ENCODE results near the gene SYT1.
"Not testable (repeated sequence)": the region's sequence is repeated elsewhere in the genome, so short reads cannot be mapped to it uniquely, and the experiment has no call there.

Gene SYT1

DNA sequence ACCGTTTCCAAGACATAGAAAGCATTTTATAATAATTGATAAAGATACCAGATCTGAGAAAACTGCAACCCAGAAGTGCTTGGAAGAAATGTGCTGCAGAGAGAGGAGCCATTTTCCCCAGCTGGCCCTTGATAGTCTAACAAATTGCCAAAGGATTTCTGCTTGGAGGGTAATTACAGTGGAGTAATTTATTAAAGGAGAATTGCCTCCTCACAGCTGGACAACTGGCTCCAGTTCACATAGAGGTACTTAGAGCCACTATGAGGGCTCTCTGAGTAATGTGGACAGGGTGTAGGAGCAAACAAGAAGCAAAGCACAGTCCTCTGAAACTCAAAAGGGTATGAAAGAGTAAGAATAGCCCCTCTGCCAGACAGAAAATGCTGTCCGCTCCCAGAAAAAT is 335.6 kb downstream of the SYT1 start:
- no peak overlapping the region for H3K27ac ChIP-seq (replicated peaks)
- no peak overlapping the region for H3K4me3 ChIP-seq (replicated peaks; ENCODE audit: insufficient read depth, low read length)
- H3K27me3 ChIP-seq (ENCODE audit: insufficient read depth, poor library complexity, severe bottlenecking): no peaks in the 10 kb centered on the region
- DNase-seq (ENCODE audit: low read depth in 1 of 2, low spot score in 1 of 2): no peak
- TF ChIP-seq, protein P1, sequence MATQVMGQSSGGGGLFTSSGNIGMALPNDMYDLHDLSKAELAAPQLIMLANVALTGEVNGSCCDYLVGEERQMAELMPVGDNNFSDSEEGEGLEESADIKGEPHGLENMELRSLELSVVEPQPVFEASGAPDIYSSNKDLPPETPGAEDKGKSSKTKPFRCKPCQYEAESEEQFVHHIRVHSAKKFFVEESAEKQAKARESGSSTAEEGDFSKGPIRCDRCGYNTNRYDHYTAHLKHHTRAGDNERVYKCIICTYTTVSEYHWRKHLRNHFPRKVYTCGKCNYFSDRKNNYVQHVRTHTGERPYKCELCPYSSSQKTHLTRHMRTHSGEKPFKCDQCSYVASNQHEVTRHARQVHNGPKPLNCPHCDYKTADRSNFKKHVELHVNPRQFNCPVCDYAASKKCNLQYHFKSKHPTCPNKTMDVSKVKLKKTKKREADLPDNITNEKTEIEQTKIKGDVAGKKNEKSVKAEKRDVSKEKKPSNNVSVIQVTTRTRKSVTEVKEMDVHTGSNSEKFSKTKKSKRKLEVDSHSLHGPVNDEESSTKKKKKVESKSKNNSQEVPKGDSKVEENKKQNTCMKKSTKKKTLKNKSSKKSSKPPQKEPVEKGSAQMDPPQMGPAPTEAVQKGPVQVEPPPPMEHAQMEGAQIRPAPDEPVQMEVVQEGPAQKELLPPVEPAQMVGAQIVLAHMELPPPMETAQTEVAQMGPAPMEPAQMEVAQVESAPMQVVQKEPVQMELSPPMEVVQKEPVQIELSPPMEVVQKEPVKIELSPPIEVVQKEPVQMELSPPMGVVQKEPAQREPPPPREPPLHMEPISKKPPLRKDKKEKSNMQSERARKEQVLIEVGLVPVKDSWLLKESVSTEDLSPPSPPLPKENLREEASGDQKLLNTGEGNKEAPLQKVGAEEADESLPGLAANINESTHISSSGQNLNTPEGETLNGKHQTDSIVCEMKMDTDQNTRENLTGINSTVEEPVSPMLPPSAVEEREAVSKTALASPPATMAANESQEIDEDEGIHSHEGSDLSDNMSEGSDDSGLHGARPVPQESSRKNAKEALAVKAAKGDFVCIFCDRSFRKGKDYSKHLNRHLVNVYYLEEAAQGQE (IDR thresholded peaks at IDR 0.05; ENCODE audit: insufficient replicate concordance, low read depth): no peak
- TF ChIP-seq, protein P2, sequence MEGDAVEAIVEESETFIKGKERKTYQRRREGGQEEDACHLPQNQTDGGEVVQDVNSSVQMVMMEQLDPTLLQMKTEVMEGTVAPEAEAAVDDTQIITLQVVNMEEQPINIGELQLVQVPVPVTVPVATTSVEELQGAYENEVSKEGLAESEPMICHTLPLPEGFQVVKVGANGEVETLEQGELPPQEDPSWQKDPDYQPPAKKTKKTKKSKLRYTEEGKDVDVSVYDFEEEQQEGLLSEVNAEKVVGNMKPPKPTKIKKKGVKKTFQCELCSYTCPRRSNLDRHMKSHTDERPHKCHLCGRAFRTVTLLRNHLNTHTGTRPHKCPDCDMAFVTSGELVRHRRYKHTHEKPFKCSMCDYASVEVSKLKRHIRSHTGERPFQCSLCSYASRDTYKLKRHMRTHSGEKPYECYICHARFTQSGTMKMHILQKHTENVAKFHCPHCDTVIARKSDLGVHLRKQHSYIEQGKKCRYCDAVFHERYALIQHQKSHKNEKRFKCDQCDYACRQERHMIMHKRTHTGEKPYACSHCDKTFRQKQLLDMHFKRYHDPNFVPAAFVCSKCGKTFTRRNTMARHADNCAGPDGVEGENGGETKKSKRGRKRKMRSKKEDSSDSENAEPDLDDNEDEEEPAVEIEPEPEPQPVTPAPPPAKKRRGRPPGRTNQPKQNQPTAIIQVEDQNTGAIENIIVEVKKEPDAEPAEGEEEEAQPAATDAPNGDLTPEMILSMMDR (IDR thresholded peaks at IDR 0.05; ENCODE audit: insufficient read depth, low read length): no peak
- no peak for TF ChIP-seq POLR2AphosphoS5 (IDR thresholded peaks at IDR 0.05; ENCODE audit: low read depth)
- TF ChIP-seq SPI1 (IDR thresholded peaks at IDR 0.05; ENCODE audit: borderline replicate concordance, low read depth): no peak
- no peak for TF ChIP-seq GABPA (IDR thresholded peaks at IDR 0.05; ENCODE audit: low read depth)

DNA sequence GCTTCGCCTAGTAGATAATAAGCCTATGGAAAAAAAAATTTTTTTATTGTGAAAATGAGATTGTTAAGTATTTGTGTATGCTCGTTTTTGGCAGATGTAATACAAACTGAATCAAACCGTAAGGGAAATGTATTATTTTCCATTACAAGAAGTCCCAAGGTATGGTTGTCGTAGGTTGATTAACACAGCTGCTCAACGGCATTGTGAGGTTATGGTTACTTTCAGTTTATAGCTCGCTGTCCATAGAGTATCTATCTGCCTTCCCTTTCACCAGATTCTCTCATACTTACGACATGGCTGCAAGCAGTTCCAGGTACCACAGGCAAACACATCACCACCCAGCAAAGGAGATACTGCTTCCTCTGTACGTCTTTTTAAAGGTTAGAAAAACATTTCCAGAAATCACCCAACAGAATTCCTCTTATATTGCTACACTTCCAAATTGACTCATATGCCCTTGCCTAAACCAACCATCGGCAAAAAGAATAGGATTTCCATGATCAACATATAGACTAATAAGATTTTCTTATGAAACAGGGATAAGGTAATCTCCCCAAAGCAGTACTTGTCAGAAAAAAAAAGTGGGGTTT is 338.6 kb downstream of the SYT1 start:
- no peak overlapping the region for H3K4me3 ChIP-seq (replicated peaks; ENCODE audit: insufficient read depth, low read length)
- H3K27ac ChIP-seq (replicated peaks): no peak overlapping the region
- TF ChIP-seq, protein P2 (IDR thresholded peaks at IDR 0.05; ENCODE audit: insufficient read depth, low read length): no peak
- TF ChIP-seq GABPA (IDR thresholded peaks at IDR 0.05; ENCODE audit: low read depth) (no peak), SPI1 (IDR thresholded peaks at IDR 0.05; ENCODE audit: borderline replicate concordance, low read depth) (no peak), POLR2AphosphoS5 (IDR thresholded peaks at IDR 0.05; ENCODE audit: low read depth) (no peak)
- TF ChIP-seq, protein P1 (IDR thresholded peaks at IDR 0.05; ENCODE audit: insufficient replicate concordance, low read depth): no peak
- no peaks in the 10 kb centered on the region for H3K27me3 ChIP-seq (ENCODE audit: insufficient read depth, poor library complexity, severe bottlenecking)
- no peak for DNase-seq (ENCODE audit: low read depth in 1 of 2, low spot score in 1 of 2)

DNA sequence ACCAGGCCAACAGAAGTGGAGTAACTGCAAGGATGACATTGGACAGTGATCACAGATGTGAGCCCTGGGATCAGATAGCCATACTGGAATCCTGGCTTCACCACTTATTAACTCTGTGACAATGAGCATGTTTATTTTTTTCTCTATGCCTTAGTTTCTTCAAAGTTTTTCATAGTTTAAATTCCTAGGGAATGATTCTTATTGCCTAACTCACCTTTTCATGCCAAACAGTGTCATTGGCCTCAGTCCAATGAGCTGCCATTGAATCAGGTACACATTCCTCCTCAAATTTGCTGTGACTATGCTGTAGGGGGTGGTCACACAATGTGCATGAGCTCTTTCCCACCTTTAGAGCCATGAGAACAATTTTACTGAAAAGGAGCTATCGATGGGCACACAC is 342.3 kb downstream of the SYT1 start:
- H3K4me3 ChIP-seq (replicated peaks; ENCODE audit: insufficient read depth, low read length): no peak overlapping the region
- no peak for DNase-seq (ENCODE audit: low read depth in 1 of 2, low spot score in 1 of 2)
- H3K27me3 ChIP-seq (ENCODE audit: insufficient read depth, poor library complexity, severe bottlenecking): no peaks in the 10 kb centered on the region
- TF ChIP-seq POLR2AphosphoS5 (IDR thresholded peaks at IDR 0.05; ENCODE audit: low read depth) (no peak), GABPA (IDR thresholded peaks at IDR 0.05; ENCODE audit: low read depth) (no peak), SPI1 (IDR thresholded peaks at IDR 0.05; ENCODE audit: borderline replicate concordance, low read depth) (no peak)
- TF ChIP-seq, protein P1 (IDR thresholded peaks at IDR 0.05; ENCODE audit: insufficient replicate concordance, low read depth): no peak
- TF ChIP-seq, protein P2 (IDR thresholded peaks at IDR 0.05; ENCODE audit: insufficient read depth, low read length): no peak
- H3K27ac ChIP-seq (replicated peaks): no peak overlapping the region

DNA sequence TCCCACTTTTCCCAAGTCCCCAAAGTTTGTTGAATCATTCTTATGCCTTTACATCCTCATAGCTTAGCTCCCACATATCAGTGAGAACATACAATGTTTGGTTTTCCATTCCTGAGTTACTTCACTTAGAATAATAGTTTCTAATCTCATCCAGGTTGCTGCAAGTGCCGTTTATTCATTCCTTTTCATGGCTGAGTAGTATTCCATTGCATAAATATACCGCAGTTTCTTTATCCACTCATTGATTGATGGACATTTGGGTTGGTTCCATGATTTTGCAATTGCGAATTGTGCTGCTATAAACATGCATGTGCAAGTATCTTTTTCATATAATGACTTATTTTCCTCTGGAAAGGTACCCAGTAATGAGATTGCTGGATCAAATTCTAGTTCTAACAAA is 345.8 kb downstream of the SYT1 start:
- not testable (repeated sequence) for DNase-seq (ENCODE audit: low read depth in 1 of 2, low spot score in 1 of 2); H3K4me3 ChIP-seq (replicated peaks; ENCODE audit: insufficient read depth, low read length); H3K27ac ChIP-seq (replicated peaks); H3K27me3 ChIP-seq (ENCODE audit: insufficient read depth, poor library complexity, severe bottlenecking)
